Measurements from ENCODE around the gene TCEANC2.

TCEANC2 gene

DNA sequence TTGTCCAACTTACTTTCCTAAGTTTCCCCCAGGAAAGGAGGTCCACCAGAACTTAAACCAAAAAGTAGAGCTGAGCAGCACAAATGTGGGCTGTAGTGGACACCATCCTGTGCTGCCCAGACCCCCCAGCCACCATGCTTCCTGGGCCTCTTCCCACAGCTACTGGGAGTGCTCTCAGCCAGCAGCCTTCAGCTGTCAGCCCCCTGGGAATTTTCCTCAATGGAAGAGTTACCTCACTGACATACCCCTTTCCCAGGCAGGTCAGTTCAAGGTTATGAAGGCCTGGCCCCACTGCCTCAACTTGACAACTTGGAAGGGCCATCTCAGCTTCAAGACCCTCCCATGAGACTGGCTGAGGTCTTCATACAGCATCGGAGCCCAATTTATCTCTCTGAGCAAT is 51.7 kb downstream of the TCEANC2 start:
- no peak overlapping the region for H3K4me3 ChIP-seq (ENCODE audit: low read length)
- H3K4me1 ChIP-seq (ENCODE audit: control insufficient read depth, low read length): no peaks in the 10 kb centered on the region
- TF ChIP-seq, protein P1, sequence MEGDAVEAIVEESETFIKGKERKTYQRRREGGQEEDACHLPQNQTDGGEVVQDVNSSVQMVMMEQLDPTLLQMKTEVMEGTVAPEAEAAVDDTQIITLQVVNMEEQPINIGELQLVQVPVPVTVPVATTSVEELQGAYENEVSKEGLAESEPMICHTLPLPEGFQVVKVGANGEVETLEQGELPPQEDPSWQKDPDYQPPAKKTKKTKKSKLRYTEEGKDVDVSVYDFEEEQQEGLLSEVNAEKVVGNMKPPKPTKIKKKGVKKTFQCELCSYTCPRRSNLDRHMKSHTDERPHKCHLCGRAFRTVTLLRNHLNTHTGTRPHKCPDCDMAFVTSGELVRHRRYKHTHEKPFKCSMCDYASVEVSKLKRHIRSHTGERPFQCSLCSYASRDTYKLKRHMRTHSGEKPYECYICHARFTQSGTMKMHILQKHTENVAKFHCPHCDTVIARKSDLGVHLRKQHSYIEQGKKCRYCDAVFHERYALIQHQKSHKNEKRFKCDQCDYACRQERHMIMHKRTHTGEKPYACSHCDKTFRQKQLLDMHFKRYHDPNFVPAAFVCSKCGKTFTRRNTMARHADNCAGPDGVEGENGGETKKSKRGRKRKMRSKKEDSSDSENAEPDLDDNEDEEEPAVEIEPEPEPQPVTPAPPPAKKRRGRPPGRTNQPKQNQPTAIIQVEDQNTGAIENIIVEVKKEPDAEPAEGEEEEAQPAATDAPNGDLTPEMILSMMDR (IDR thresholded peaks at IDR 0.05; ENCODE audit: low read depth, low read length, poor library complexity, severe bottlenecking): no peak
- TF ChIP-seq EZH2phosphoT487 (IDR thresholded peaks at IDR 0.05; ENCODE audit: borderline replicate concordance, low read length): no peak
- no peaks in the 10 kb centered on the region for H4K20me1 ChIP-seq (ENCODE audit: control insufficient read depth, insufficient read depth, low read depth, low read length)
- no peaks in the 10 kb centered on the region for H3K9me2 ChIP-seq (replicated peaks; ENCODE audit: control insufficient read depth, low read length)
- H3K4me2 ChIP-seq (ENCODE audit: low read length): no peak overlapping the region
- no peaks in the 10 kb centered on the region for H3K27me3 ChIP-seq (ENCODE audit: control insufficient read depth, low read length)
- no peaks in the 10 kb centered on the region for H3K79me2 ChIP-seq (ENCODE audit: control insufficient read depth, low read length)
- no peaks in the 10 kb centered on the region for H3F3A ChIP-seq (ENCODE audit: control insufficient read depth, insufficient read depth)
- H3K27ac ChIP-seq (ENCODE audit: low read depth, low read length): no peak overlapping the region
- H3K9me3 ChIP-seq (ENCODE audit: control insufficient read depth, insufficient read depth, low read length): no peaks in the 10 kb centered on the region
- no peaks in the 10 kb centered on the region for H3K36me3 ChIP-seq (ENCODE audit: control insufficient read depth, low read length)

DNA sequence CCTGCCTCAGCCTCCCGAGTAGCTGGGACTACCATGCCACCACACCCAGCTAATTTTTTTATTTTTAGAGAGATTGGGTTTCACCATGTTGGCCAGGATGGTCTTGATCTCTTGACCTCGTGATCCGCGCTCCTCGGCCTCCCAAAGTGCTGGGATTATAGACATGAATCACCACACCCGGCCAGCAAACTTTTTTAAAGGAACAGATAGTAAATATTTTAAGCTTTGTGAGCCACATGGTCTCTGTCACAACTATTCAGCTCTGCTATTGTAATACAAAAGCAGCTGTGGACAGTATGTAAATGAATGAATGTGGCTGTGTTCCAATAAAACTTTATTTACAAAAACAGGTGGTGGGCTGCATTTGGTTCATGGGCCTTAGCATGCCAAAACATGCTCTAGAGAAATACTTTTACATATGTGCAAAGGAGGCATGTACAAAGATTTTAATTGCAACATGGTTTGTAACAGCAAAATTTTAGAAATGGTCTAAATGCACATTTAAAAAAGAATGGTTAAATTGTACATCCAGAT is 52.4 kb downstream of the TCEANC2 start:
- no peak overlapping the region for H3K4me2 ChIP-seq (ENCODE audit: low read length)
- no peaks in the 10 kb centered on the region for H4K20me1 ChIP-seq (ENCODE audit: control insufficient read depth, insufficient read depth, low read depth, low read length)
- no peak overlapping the region for H3K4me3 ChIP-seq (ENCODE audit: low read length)
- no peak overlapping the region for H3K27ac ChIP-seq (ENCODE audit: low read depth, low read length)
- H3F3A ChIP-seq (ENCODE audit: control insufficient read depth, insufficient read depth): no peaks in the 10 kb centered on the region
- TF ChIP-seq, protein P1 (IDR thresholded peaks at IDR 0.05; ENCODE audit: low read depth, low read length, poor library complexity, severe bottlenecking): no peak
- no peak for TF ChIP-seq EZH2phosphoT487 (IDR thresholded peaks at IDR 0.05; ENCODE audit: borderline replicate concordance, low read length)
- H3K27me3 ChIP-seq (ENCODE audit: control insufficient read depth, low read length): no peaks in the 10 kb centered on the region
- no peaks in the 10 kb centered on the region for H3K4me1 ChIP-seq (ENCODE audit: control insufficient read depth, low read length)
- no peaks in the 10 kb centered on the region for H3K36me3 ChIP-seq (ENCODE audit: control insufficient read depth, low read length)
- no peaks in the 10 kb centered on the region for H3K9me3 ChIP-seq (ENCODE audit: control insufficient read depth, insufficient read depth, low read length)
- no peaks in the 10 kb centered on the region for H3K9me2 ChIP-seq (replicated peaks; ENCODE audit: control insufficient read depth, low read length)
- no peaks in the 10 kb centered on the region for H3K79me2 ChIP-seq (ENCODE audit: control insufficient read depth, low read length)

DNA sequence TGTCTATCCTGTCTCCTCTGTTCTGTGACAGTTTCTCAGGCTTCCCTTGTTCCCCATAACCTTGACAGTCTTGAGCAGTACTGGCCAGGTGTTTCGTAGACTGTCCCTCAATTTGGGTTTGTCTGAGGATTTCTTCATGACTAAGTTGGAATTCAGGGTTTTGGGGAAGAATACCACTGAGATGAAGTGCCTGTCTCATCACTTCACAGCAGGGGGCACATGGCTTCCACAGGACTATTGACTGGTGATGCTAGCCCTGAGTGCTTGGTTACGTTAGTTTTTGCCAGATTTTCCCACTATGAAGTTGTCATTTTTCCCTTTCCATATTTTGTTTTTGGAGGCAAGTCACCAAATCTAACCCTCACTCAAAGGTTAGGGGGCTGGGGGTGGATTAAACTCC is 53.7 kb downstream of the TCEANC2 start:
- Histone ChIP-seq H3K4me3 (ENCODE audit: low read length) (no peak overlapping the region), H4K20me1 (ENCODE audit: control insufficient read depth, insufficient read depth, low read depth, low read length) (no peaks in the 10 kb centered on the region), H3K79me2 (ENCODE audit: control insufficient read depth, low read length) (no peaks in the 10 kb centered on the region), H3K36me3 (ENCODE audit: control insufficient read depth, low read length) (no peaks in the 10 kb centered on the region), H3F3A (ENCODE audit: control insufficient read depth, insufficient read depth) (no peaks in the 10 kb centered on the region), H3K27me3 (ENCODE audit: control insufficient read depth, low read length) (no peaks in the 10 kb centered on the region), H3K4me1 (ENCODE audit: control insufficient read depth, low read length) (no peaks in the 10 kb centered on the region), H3K27ac (ENCODE audit: low read depth, low read length) (no peak overlapping the region), H3K9me2 (replicated peaks; ENCODE audit: control insufficient read depth, low read length) (no peaks in the 10 kb centered on the region), H3K9me3 (ENCODE audit: control insufficient read depth, insufficient read depth, low read length) (no peaks in the 10 kb centered on the region), H3K4me2 (ENCODE audit: low read length) (no peak overlapping the region)
- TF ChIP-seq, protein P1 (IDR thresholded peaks at IDR 0.05; ENCODE audit: low read depth, low read length, poor library complexity, severe bottlenecking): peak; percentile 8
- TF ChIP-seq EZH2phosphoT487 (IDR thresholded peaks at IDR 0.05; ENCODE audit: borderline replicate concordance, low read length): no peak

Data from DOHH2 (cell line).